ENCODE results near the gene WBP2.

WBP2 gene

DNA sequence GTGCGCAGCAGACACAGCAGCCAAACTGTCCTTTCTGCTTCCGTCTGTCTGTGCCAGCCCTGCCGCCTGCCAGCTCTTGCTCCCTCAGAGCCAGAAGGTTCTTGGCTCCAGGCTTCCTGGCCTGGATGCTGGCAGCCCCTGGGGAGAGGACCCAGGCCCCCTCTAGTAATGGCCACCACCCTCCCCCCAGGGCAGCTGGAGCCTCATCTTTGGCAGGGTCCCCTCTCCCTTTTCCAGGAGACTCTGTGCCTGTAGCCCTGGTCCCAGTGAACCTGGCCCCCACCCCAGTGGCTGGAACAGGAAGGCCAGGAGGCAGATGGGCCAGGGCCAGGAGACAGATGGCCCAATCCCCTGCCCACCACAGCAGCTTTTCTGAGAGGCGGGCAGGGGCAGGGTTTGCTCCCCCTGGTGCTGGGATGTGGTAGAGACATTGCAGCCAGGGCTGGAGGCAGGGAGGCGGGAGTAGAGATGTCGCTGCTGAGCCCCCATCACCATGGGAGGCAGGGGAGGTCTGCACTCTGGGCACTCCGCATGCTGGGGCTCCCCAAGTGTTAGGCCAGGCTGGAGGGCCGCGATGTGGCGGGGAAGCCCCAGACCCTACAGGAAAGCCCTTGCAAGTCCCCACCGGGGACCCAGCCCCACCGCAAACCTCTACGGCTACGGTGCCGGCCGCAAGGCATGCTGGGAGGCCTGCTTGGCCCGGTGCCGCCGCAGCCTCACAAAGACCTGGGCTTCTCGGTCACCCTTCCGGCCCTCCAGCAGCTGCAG lies 27.6 kb downstream of the WBP2 start:
- peak; percentile 53 for DNase-seq (ENCODE audit: low read depth)

GRCh38 chr17:75826561-75827307 lies 28.4 kb downstream of the WBP2 start:
- DNase-seq (ENCODE audit: low read depth) = no peak

GRCh38 chr17:75825748-75826370 lies 29.3 kb downstream of the WBP2 start:
- DNase-seq (ENCODE audit: low read depth) = no peak

- no peak for DNase-seq (ENCODE audit: low read depth)
These were observed 30.0 kb downstream of the WBP2 start for GRCh38 chr17:75825149-75825552.

DNA sequence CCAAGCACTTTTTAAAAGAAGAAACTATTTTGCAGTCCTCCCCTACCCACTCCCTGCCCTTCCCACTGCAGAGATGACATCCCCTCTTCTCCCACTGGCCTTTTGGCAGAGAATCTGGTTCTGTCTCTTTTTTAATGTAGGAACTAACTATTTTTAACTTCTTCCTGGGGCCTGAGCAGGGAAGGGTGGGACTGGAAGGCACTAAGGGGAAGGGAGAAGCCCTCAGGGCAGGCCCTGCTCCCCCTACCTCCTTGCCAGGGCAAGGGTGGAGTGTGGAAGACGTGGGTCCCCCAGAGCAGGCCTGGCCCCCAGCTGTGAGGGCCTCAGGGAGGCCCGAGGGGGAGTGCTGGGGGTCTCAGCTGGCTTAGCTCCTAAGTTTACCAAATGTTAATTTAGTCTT lies 30.5 kb downstream of the WBP2 start:
- DNase-seq (ENCODE audit: low read depth) = no peak

- DNase-seq (ENCODE audit: low read depth) = no peak
These were observed 31.0 kb downstream of the WBP2 start for GRCh38 chr17:75824050-75824552.

DNA sequence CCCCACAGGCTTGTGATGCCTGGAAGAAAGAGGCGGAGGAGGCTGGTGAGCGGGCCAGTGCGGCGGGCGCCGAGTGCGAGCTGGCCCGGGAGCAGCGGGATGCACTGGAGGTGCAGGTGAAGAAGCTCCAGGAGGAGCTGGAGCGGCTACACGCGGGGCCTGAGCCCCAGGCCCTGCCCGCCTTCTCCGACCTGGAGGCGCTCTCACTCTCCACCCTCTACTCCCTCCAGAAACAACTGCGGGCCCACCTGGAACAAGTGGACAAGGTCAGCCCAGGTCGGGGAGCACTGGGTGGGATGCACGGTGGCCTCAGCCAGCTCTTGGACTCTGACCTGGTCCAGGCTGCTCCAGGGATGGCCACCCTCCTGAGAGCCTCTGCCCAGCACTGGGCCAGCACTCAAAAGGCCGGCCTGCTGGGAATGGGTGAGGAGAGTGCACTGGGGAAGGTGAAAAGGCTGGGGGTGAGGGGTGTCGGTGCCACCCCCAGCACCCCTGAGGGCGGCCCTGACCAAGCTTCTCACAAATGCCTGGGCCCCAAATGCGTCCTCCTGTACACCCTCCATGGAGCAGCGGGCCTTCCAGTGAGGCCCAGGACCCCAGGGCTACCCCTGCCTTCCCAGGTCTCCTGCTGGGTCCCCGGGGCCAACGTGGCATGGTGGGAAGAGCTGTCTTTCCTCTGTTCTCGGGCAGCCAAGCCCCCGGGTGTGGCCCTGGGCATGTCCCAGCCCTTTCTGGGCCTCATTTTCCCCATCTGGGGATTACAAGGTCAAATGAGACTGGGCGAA lies 31.7 kb downstream of the WBP2 start:
- DNase-seq (ENCODE audit: low read depth) = no peak

DNA sequence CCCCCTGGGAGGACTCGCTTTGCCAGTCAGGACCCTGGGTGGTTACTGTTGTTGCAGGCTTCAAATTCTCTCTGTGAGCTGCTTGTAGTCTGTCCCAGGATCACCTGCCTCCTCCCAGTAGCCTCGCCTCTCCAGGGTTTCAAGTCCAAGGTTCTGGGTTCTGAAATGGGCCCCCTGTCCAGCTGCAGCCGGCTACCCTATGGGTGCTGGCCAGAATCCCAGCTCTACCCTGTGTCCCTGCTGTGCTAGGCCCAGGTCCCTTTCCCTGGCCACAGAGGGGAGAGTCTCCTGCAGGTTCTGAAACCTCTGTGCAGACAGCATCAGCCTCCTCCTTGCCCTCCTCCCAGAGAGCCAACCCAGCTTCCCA lies 32.4 kb downstream of the WBP2 start:
- no peak for DNase-seq (ENCODE audit: low read depth)

DNA sequence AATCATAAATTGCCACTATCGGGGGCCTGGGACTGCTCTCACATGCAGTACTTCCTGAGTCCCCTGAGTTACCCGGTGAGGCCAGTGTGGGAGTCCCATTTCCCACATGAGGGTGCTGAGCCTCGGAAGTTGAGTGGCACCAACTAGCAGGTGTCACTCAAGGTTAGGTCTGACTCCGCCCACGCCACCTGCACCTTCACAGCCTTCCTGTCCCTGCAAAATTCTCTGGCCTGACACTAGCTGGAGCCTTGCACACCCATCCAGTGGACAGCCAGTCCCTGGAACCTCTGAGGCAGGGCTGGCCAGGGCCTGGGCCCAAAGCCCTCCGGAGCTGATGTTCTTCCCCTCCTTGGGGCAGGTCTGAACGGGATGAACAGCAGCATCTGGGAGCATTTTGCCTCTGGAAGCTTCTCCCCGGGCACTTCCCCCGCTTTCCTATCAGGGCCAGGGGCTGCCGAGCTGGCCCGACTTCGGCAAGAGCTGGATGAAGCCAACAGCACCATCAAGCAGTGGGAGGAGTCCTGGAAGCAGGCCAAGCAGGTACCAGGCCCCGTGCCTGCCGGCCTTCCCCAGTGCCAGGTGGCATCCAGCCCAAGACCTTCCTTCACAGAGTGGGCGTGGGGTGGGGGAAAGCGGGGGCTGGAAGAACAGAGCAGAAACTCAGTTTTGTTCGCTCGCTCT lies 32.9 kb downstream of the WBP2 start:
- DNase-seq (ENCODE audit: low read depth) = no peak

- no peak for DNase-seq (ENCODE audit: low read depth)
These were observed 33.6 kb downstream of the WBP2 start for GRCh38 chr17:75821552-75821951.

- no peak for DNase-seq (ENCODE audit: low read depth)
These were observed 34.7 kb downstream of the WBP2 start for GRCh38 chr17:75820094-75821080.

- no peak for DNase-seq (ENCODE audit: low read depth)
These were observed 35.5 kb downstream of the WBP2 start for GRCh38 chr17:75819678-75820077.

DNA sequence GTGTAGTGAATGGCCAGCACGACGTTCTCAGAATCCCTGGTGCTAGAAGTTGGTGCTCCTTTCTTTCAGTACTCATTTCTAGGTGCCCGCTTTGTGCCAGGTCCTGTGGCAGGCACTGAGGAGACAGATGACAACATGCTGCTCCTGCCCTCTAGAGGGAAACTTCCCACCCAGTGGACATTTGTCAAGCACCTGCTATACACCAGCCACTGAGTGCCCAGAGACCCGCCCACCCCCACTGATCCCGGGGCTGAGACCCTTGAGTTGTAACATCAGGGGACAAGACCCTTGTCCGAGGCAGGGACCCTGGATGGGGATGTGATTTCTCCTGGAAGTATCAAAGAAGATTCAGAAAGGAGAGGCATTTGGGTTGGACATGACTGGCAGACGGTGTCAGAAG lies 36.0 kb downstream of the WBP2 start:
- no peak for DNase-seq (ENCODE audit: low read depth)

DNA sequence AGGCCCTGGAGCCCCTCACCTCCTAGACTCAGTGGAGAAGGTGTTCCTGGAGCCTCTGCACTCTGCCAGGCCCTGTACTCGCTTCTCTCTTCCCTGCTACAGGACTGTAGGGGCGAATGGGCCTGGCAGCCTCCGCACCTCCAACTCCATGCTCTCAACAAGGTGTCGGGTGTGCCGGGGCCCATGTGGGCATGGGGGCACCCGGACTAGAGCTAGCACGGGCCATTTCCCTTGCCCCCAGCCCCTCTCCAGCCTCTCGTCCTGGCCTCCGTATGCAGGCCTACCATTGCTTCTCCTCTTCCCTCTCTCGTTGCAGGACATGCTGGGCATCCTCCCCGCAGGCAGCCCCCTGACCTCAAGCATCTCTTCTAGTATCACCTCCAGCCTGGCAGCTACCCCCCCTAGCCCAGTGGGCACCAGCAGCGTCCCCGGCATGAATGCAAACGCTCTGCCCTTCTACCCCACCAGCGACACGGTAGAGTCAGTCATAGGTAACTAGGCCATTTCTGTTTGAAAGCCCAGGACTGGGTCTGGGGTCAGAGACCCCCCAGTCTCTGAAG lies 36.7 kb downstream of the WBP2 start:
- DNase-seq (ENCODE audit: low read depth) = no peak

DNA sequence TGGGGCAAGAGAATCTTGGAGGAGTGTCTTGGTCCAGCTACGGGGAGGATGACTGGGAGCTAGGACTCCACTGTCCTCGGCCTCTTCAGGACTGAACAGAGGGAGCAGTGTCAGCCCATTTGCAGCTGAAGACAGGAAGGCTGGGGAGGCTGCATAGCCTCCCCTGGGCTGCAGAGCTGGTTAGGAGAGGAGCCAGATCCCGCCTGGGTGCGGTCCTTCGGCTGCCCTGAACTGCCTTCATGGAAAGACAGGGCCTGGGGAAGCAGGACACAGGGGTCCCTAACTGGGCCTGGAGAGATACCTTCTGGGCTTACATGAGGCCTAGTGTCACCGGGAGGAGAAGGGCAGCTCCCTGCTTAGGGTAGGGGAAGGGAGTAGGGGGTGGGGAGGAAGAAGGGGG lies 37.6 kb downstream of the WBP2 start:
- DNase-seq (ENCODE audit: low read depth) = no peak

GRCh38 chr17:75816693-75817092 lies 38.4 kb downstream of the WBP2 start:
- no peak for DNase-seq (ENCODE audit: low read depth)

DNA sequence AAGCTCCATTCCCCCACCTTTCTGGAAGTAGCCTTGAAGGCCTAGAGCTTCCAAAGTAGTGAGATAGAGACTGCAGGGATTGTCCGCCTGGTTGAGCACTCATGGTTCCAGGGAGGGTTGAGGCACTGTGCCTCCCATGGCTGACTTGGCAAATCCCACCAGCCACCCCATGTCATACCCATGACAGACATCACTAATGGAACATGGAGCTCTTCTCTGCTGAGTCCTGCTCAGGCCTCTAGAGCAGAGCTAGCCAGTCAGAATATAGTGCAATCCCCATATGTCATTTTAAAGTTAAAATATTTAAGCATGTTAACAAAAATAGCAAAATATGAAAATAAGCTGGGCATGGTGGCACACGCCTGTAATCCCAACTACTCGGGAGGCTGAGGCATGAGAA lies 39.7 kb downstream of the WBP2 start:
- no peak for DNase-seq (ENCODE audit: low read depth)

DNA sequence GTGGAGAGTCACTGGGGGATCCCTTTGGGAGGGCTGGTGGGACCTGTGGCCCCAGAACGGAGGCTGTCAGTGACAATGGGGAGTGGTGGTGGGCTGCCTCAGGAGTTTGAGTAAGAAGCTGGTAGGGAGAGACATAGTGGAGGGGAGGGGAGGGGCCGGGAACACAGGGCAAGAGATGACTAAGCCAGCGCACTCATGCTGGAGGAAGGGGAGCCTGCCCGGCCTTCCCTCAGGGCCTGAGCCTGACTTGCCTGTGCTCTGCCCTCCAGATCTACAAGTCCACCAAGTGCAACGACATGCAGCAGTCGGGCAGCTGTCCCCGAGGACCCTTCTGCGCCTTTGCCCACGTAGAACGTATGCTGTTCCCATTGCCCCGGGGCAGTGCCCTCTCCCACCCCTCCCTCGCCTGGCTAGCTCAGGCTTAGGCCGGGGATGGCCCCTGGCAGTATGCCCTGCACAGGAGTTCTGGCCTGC lies 40.2 kb downstream of the WBP2 start:
- DNase-seq (ENCODE audit: low read depth) = peak; percentile 78

DNA sequence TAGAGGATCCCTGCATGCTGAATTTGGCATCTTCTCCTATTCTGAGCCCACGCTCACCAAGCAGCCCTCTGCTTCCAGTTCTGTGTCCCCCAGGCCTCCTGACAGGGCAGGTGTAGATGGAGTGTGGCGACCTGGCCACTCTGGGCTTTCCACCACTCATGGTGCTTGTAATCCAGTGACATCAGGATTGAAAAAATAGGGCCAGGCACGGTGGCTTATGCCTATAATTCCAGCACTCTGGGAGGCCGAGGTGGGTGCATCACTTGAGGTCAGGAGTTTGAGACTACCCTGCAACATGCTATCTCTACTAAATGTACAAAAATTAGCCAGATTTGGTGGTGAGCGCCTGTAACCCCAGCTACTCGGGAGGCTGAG lies 41.1 kb downstream of the WBP2 start:
- DNase-seq (ENCODE audit: low read depth) = no peak

All from amniotic epithelial cell (primary cell).